Left renal cortex interstitium (tissue), 4 donors: ENCODE measurements around the gene TMEM235. TPM values are rescaled to one million over a fixed set of nuclear protein-coding genes. Genes with fewer than 3 reads are reported as not detected.
"Not testable (repeated sequence)": the region's sequence is repeated elsewhere in the genome, so short reads cannot be mapped to it uniquely, and the experiment has no call there.

Experiments used
- DNase-seq, 4 donors: peaks; one replicate each; pipeline ENCODE4 v3.0.0-alpha.2; 2013; ENCODE audit warnings: low read depth in 4 of 4, low spot score in 2 of 4, missing footprints in 1 of 4
- polyA plus RNA-seq, 4 donors: library from polyadenylated mRNA; unstranded; fragments of 120-200 nt; gene quantifications; one replicate each; pipeline ENCODE4 v1.2.1, GENCODE V29; 2013; ENCODE audit not compliant: insufficient read length in 4 of 4

TMEM235 gene
- polyA plus RNA-seq, 4 donors: not detected

DNA sequence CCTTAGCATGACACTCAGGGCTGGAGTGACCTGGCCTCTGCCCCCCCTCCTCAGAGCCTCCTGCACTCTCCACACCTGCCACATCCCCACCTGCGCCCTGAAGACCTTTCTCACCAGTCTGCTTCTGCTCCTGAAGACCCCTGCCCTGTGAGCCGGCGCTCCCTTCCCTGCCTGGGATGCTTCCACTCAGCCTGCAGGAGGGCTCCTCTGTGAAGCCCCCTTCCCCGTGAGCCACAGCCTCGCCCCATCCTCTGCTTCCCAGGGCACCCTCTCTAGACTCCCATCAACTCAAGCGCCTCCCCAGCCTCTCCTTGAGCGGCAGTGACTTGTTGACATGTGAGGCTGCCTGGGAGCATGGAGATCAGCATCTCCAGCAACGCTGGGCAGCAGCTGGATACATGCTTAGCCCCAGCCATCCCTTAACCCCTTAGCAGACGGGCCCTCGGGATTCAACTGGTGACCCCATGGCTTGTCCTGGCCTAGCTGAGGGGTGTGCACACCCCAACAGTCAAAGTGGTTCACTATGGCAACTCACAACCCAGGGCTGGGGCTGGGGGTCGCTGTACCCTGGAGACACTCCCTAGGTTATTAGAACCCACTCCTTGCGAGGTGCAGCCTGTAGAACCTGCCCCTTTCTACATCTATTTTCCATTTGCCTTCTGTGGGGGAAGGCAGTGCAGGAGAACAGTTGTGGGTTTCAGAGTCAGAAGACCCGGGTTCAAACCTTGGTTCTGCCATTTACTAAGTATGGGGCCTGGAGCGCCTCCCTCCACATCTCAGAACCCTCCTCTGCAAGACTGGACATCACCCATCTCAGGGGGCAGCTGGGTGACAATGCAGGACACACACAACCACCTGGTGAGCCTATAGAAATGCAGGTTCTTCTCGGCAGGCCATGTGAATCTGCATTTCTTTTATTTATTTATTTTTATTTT, 21.5 kb downstream of the TMEM235 start:
- DNase-seq: no peak

DNA sequence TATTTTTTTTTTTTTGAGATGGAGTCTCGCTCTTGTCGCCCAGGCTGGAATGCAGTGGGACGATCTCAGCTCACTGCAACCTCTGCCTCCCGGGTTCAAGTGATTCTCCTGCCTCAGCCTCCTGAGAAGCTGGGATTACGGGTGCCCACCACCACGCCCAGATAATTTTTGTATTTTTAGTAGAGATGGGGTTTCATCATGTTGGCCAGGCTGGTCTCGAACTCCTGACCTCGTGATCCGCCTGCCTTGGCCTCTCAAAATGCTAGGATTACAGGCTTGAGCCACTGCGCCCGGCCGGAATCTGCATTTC, 22.2 kb downstream of the TMEM235 start:
- DNase-seq: not testable (repeated sequence)

DNA sequence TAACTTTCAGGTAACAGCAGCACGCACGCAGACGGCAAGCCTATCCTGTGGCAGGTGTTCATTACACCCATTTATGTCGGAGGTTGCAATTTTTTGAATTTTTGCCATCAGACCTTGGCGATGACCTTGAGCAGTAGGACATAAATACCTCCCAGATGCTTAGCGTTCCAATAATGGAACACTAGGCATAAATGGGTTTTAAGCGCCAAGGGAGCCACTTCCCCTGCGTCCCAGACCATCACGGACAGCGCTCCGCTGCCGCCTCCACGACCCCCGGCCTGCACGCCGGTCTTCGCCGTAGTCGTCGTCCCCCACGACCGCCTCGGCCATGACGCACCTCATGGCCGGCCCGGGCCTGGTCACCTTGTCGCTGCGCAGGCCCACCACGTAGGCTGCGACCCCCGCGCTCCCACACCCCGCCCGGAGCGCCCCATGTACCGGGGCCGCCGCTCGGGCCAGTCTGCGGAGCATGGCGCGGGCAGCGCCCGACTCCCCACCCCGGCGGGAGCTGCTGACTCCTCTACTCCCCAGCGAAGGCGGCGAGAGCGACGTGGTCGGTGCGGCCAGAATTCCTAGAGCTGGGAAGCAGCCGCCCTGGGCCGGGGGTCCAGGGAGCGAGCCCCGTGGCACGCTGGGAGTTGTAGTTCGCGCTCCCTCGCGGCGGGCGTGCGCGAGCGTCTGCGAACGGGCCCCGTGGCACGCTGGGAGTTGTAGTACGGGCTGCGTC, 22.7 kb downstream of the TMEM235 start:
- peak; percentile 53 to 85 (median 81) for DNase-seq

DNA sequence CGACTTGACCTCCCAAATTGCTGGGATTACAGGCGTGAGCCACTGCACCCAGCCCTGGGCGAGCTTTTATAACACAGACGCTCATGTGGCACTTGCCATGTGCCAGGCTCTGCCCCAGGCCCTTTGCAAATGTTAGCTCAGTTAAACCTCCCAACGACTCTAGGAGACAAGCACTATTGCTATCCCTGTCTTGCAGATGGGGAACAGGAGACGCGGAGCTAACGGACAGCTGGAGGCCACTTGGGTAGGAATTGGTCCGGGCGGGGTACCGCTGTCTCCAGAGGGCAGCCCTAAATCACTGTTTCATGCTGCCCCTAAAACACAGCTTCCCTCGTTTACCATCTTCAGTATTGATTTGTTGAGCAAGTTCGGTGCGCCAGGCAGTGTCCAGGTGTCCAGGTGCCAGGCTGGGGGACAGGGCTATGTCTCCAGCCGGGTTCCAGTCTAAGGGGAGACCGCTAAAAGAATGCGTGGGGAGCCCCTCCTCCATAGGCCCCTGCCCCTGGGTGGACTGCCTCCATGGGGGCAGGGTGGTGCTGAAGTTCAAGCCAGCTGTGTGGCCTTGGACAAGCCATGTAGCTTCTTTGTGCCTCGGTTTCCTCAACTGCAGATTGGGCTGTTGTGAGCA, 23.7 kb downstream of the TMEM235 start:
- DNase-seq: no peak

DNA sequence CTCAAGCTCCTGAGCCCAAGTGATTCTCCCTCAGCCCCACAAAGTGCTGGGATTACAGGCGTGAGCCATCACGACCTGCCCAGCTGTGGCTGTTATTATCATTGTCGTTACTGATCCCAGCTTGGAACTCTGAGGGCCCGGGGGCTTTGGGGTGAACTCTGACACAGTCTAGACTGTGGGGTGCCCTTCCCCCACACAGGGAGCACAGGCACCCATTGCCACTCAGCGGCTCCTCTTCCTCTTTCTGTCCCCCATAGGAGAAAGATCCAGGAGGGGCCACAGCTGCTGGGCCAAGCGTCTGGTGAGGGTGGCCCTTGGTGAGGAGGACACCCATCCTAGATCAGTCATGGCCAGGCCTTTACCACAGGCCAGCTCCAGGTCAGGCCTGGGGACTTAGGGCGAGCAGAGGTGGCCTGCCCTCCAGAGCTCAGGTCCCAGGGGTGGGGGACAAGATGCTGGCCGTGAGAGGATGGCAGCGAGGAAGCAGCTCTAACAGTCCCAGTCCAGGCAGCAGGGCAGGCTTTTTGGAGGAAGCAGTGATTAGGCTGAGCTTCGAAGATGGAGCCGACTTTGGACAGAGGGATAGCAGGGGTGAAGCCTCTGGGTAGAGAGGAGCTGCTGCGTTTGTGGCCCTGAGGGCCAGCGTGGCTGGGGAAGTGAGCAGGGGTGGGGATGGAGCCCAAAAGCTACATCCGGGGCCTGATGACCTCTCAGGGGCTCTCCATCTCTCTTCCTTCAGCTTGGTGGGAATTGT, 24.7 kb downstream of the TMEM235 start:
- DNase-seq: no peak

DNA sequence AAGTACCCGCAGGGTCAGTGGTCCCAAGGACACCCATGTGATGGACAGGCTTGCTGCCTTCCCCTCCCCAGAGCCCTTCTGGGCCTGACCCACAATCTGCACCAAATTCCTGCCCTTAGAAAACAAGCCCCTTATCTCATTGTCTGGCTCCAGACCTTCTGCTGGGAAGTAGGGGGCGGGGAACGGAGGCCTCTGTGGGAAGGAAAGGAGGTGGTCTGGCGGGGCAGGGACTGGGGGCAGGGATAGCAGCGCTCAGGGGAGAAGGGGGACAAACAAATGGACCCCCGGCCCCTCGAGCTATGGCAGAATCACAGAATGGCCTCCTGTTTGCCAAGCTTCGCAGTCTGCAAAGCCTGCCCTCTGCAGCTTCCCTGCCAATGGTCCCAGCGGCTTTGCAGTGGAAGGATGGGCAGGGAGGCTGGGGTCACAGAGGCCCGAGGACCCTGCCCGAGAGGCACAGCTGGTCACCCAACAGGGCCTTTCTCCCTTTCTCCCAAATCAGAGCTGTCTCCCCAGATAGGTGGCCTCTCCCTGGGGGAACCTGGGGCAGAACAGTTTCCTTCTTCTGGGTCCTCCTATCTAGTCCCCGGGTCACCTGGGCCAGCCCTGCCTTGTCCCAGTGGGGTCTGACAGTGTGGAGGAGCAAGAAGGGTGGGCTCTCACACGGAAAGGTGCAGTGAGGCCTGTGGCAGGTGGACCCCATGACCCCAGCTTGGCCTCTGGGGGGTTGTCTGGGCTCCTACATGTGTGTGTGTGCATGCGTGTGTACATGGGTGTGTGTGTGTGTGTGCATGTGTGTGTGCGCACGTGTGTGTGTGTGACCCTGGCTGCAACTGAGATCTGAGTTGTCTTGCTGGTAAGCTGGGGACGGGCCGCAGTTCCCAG, 25.5 kb downstream of the TMEM235 start:
- no peak for DNase-seq

DNA sequence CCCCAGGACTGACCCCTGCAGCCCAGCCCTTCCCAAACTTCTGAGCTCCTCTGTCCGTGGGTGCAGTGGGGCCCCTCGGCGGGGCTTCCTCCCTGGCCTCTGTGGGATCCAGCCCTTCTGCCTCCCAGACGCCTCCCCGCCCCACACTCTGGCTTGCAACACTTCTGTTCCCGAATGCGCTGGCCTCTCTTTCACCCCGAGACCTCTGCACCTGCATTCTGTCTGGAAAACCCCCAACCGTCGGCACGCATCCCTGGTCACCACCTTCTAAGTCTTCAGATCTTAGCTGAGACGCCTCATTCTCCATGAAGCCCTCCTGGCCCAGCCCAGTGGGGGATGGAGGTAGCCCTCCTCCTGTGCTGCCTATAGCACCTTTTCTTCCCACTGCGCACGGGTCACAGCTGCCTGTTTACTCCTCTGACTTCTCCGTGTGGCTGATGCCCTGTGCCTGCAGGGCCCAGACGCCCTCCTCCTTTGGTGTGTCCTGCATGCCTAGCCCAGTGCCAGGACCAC, 26.4 kb downstream of the TMEM235 start:
- no peak for DNase-seq

DNA sequence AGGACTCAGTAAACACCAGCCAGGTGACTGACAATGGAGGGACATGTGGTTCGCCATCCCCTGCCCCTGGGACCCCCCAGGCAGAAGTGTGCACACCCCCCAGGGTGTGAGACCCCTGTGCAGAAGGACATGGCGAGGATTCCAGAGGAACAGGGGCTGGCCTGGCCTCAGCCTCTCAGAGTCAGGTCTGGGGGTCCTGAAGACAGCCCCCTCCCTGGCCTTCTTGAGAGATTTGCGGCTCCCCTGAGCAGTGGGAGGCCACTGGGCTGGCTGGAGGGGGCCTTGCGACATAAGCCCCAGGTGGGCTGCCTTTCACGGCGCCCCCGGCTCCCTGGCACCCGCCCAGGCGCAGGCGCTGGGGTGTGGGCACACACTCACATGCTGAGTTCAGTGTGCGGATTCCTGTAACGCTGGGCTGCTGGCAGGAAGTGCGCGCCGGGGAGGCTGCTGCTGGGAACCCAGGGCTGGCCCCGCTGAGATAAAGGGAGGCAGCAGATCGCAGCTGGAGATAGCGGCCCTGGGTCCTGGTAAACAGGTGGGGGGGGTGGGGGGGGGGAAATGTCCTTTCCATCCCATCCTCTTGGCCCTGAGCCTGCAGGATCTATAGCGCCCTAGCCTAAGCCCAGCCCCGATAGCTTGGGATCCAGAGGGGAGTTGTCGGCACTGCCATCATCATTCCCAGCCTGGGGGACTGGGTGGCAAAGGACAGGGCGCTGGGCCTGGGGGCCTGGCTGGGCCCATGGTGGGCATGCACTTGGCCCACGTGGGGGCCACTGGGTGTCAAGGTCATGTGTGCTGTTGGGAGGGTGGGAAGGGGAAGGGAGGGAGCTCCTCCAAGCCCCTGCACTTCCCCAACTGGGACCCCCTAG, 27.1 kb downstream of the TMEM235 start:
- DNase-seq: no peak

DNA sequence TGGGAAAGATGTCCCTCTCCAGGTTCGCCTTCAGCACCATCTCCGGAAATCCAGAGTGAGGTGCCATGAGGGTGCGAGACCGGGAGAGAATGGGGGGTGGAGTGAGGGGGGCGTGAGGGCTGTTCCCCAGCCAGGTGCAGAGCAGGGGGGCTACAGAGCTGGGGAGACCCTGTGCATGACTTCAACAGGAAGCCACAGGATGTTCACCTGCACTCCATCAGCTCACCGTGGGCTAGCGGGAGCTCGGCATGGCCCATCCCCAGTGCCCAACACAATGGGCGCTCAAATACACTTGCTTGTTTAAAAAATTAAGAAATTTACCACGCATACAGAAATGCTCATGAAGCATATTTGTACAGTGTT, 27.7 kb downstream of the TMEM235 start:
- no peak for DNase-seq

DNA sequence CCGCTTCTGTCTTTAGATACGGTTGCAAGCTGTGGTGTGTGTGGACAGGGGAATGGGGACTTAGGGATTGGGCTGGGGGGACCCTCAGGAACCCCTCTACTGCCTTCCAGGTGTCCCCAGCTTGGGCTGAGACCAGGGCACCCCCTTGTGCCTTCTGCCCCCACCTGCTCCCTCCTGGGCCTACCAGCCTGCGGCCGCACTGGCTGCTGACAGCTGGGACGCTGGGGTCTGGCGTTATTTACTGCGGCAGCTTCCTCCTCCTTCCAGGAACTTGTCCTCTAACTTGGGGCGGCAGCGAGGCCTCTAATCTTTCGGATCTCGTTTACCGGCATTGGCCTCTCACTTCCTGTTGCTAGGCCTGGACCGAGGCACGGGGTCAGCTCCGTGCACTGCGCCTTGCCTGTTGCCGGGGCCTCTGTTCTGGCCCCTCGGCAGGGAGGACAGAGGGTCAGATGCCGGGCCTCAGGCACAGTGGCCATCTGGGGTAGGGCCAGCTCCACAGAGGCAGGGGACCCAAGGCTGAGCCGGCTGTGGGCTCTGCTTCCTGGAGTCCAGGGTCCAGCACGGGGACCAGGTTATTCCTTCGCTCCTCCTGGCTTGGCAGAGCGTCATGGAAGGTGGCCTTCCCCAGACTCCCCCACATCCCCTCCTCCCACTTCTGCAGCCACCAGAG, 31.8 kb downstream of the TMEM235 start:
- no peak for DNase-seq

DNA sequence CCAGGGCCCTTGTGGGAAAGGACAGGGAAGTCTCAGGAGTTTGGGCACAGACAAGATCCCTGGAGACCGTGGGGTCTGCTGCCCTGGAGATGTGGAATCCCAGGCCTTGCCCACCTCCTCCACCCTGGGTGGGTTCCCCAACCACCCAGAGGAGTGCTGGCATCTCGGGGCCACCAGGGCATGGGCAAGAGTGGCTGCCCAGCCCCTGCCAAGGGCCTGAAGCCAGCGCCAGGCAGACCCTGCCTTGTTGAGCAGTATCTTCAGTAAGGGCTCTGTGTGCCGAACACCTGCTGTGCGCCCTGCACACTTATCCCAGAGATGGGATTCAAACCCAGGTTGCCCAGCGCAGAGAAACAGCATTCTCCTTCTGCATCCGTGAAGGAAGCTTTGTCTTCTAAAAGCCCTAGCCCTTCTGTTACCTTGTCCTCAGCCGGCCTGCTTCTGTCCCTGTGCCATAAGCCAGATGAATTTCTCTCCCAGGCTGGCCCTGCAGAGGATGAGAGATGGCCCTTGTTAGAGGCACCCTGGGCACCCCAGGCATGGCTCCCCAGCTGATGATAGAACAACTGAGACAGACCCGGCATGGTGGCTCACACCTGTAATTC, 32.4 kb downstream of the TMEM235 start:
- no peak for DNase-seq

DNA sequence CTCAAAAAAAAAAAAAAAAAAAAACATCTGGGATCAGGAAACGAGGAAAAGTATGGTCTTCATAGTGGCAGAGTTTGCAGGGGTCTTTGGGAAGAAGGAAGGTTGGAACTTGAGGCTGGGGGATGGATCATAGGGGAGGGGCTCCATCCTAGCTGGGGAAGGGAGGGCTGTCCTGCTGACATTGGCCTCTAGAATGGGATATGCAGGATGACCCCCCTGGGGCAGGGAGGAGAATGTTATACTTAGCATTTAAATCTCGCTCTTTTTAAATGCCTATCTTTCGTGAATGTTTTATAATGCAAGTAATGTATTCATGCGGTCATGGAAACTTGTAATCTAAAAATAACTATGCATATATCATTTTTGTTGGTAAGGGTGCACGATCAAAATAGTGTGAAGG, 33.2 kb downstream of the TMEM235 start:
- DNase-seq: no peak

DNA sequence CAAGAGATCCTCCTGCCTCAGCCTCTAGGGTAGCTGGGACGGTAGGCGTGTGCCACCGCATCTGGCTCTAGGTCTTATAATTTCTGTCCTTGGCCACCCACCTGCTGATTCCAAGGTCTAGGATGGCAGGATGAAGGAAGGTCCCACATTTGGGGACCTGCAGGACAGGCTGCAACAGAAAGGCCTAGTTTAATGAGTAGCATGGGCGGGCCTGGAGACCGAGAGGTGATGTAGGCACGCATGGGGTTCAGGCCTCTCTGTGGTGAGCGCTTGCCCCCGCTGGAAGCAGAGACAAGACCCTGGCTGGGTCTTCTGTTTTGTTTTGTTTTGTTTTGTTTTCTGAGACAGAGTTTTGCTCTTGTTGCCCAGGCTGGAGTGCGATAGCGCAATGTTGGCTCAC, 33.7 kb downstream of the TMEM235 start:
- no peak for DNase-seq

DNA sequence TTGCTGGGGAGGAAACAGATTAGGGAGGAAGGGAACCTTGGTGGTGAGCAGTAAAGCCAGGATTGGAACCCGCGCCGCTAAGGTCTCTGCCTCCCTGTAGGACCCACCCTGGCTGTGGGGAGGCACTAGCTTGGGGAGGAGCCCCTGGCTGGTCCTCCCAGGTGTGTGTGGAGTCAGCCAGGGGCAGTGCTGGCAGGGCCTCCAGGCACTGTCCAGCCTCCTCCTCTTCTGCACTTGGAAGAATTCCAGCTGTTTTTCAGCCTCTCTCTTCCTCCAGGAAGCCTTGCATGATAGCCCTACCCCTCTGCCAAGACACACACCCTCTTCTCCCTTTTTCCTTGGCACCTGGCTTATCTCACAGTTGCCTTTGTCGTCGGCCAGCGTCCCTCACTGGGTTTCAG, 34.8 kb downstream of the TMEM235 start:
- no peak for DNase-seq

DNA sequence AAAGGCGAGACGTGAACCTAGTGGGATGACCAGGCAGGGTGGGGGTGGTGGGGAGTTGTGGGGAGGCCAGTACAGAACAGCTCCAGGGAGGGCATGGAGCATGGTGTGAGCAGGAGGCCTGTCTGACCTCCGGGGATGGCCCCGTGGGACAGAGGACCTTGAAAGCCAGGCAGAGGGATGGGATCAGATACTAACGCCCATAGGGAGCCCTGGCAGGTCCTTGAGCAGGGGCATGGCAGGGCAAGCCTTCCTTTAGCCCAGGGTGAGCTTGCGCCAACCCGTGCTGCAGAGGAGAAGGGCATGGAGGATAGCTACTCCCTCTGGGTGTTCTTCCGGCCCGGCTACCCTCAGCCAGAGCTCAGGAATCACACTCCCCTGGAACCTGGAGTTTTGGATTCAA, 35.3 kb downstream of the TMEM235 start:
- no peak for DNase-seq

DNA sequence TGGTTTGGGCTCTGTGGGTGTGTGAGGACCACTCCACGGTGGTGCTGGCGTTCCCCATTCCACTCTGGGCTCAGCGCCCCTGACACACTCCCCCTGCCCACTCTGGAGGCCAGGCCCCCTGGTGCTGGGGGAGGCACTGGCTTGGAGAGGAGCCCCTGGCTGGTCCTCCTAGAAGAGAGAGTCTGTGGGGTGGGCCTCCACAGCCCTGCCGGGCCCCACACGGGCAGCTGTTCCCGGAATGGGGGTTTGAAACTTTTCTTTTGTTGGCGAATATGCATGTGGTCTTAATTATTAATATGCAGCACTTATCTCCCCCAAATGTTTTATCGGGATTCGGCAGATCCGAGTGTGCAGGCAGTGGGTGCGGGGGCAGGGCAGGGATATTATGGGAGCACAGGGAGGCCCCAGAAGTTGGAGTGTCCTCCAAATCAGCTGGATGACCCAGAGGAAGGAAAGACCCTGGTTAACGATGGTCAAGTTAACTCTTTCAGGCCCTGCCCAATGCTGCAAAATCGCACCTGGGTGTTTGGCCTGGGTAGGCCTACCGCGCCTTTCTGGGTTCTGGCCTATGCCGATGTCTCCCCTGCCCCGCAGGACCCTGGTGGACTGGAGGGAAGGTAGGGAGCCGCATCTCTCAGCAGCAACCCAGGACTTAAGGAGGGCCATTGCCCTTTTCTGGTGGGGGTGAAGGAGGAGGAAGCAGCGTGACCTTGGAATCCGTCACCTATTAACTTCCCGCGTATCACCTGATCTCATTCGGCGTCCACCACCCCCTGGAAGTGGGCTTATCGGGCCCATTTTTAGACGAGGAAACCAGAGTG, 36.0 kb downstream of the TMEM235 start:
- DNase-seq: no peak
